OCI-LY7 (cell line): ENCODE data around the gene LPP. TPM values are rescaled to one million over a fixed set of nuclear protein-coding genes. Genes with fewer than 3 reads are reported as not detected.

ENCODE experiments used
- BruUV-seq: library from RNA; stranded (reverse); fragments of 400-500 nt; replicated peaks from 2 replicates; lab custom pipeline; 2021; lab: Mats Ljungman, UMichigan
- CTCF ChIA-PET: fragments of 300-600 bp; sonication (Branson Sonifier 250); formaldehyde crosslinking; loops from one replicate; lab custom pipeline; 2022; ENCODE audit warnings: antibody characterized with exemption; ENCODE audit not compliant: unreplicated experiment; lab: Charles Lee
- POLR2A ChIA-PET: fragments of 300-600 bp; sonication (Branson Sonifier 250); formaldehyde crosslinking; loops from one replicate; lab custom pipeline; 2022; ENCODE audit warnings: antibody characterized with exemption; lab: Charles Lee
- DNase-seq: peaks from one replicate; pipeline ENCODE4 v3.0.0-alpha.2; 2015; ENCODE audit warnings: low spot score
- H2AFZ ChIP-seq: fragments of 200-600 bp; sonication (generic), shearing (Covaris generic); 2 replicates; pipeline ENCODE4 v1.6.1; 2014; ENCODE audit warnings: mild to moderate bottlenecking, antibody characterized with exemption, low read length, moderate library complexity
- H3K27ac ChIP-seq: fragments of 200-600 bp; sonication (generic); 2 replicates; pipeline ENCODE4 v1.5.1; 2014; ENCODE audit warnings: mixed run types, low read depth, mild to moderate bottlenecking, moderate library complexity, low read length, inconsistent platforms; ENCODE audit not compliant: poor library complexity, severe bottlenecking
- H3K36me3 ChIP-seq: fragments of 200-600 bp; sonication (generic); 2 replicates; pipeline ENCODE4 v1.6.1; 2014; ENCODE audit warnings: mild to moderate bottlenecking, antibody characterized with exemption, low read length, moderate library complexity, mixed read lengths; ENCODE audit not compliant: insufficient read depth
- H3K4me1 ChIP-seq: fragments of 200-600 bp; sonication (generic); 2 replicates; pipeline ENCODE4 v1.5.1; 2014; ENCODE audit warnings: mild to moderate bottlenecking, low read length; ENCODE audit not compliant: insufficient read depth, poor library complexity, severe bottlenecking
- H3K4me2 ChIP-seq: fragments of 200-600 bp; sonication (generic); 2 replicates; pipeline ENCODE4 v1.6.1; 2014; ENCODE audit warnings: mild to moderate bottlenecking, low read length
- H3K4me3 ChIP-seq: fragments of 200-600 bp; sonication (generic); 2 replicates; pipeline ENCODE4 v1.5.1; 2014; ENCODE audit warnings: mild to moderate bottlenecking, low read depth, low read length; ENCODE audit not compliant: poor library complexity, severe bottlenecking
- H3K79me2 ChIP-seq: fragments of 200-600 bp; sonication (generic); 2 replicates; pipeline ENCODE4 v1.6.1; 2016; ENCODE audit warnings: low read depth, mild to moderate bottlenecking, low read length, moderate library complexity, mixed read lengths; ENCODE audit not compliant: insufficient read depth
- H3K9me2 ChIP-seq: fragments of 200-600 bp; sonication (generic); 2 replicates; pipeline ENCODE4 v1.6.1; 2016; ENCODE audit warnings: mild to moderate bottlenecking, low read length, mixed read lengths; ENCODE audit not compliant: insufficient read depth
- H3K9me3 ChIP-seq: fragments of 200-600 bp; sonication (generic); 2 replicates; pipeline ENCODE4 v1.6.1; 2014; ENCODE audit warnings: mild to moderate bottlenecking, mixed run types, low read length, mixed read lengths
- H4K20me1 ChIP-seq: fragments of 200-600 bp; sonication (generic); 2 replicates; pipeline ENCODE4 v1.6.1; 2014; ENCODE audit warnings: mild to moderate bottlenecking, antibody characterized with exemption, low read length, moderate library complexity, mixed read lengths; ENCODE audit not compliant: insufficient read depth
- CTCF ChIP-seq: fragments of 200-600 bp; sonication (generic); conservative IDR thresholded peaks from 2 replicates; pipeline ENCODE4 v1.5.1; 2014; ENCODE audit warnings: mild to moderate bottlenecking, antibody characterized with exemption, low read length, moderate library complexity, mixed read lengths
- EZH2phosphoT487 ChIP-seq: fragments of 200-600 bp; sonication (generic); IDR thresholded peaks from 2 replicates; pipeline ENCODE4 v1.6.1; 2018; ENCODE audit warnings: low read depth, borderline replicate concordance, mild to moderate bottlenecking, mixed run types, antibody characterized with exemption, low read length, moderate library complexity, mixed read lengths
- intact Hi-C: fragments of 100-400 bp; cut with micrococcal nuclease; formaldehyde crosslinking; loops from one replicate; pipeline ENCODE4 v1.10.0; 2022; ENCODE audit not compliant: unreplicated experiment
- total RNA-seq, 2 experiments: library from RNA; depleted of rRNA in 1 of 2; stranded (reverse); fragments of >200 nt in 1 of 2; shearing (Covaris generic) in 1 of 2; gene quantifications; 2 replicates each; pipeline ENCODE4 v1.2.3, GENCODE V29; 2014 to 2022

The LPP gene
- total RNA-seq, 2 experiments from 2014 or later = 10.9 to 119 TPM

GRCh38 chr3:188326968-188327367 is 173.0 kb downstream of the LPP start:
- ChIA-PET CTCF (no interaction called here), POLR2A (interaction anchor here (0.8 to 2.1 kb wide), 5 partner anchors 9 to 29 kb away, joined by 3 to 7 read pairs (median 4); no protein-coding TSS in a partner anchor)
- no peak overlapping the region for H3K4me2 ChIP-seq

GRCh38 chr3:188327433-188327832 is 173.5 kb downstream of the LPP start:
- Histone ChIP-seq H3K4me2 (no peak overlapping the region), H3K36me3 (no peaks in the 10 kb centered on the region; the same call in 1 of the 2 replicates), H3K4me3 (no peak overlapping the region), H3K27ac (no peak overlapping the region), H2AFZ (no peak overlapping the region), H4K20me1 (no peaks in the 10 kb centered on the region), H3K9me3 (no peaks in the 10 kb centered on the region), H3K4me1 (no peaks in the 10 kb centered on the region), H3K9me2 (no peaks in the 10 kb centered on the region), H3K79me2 (no peaks in the 10 kb centered on the region)
- CTCF ChIA-PET = no interaction called here
- POLR2A ChIA-PET = interaction anchor here (0.8 to 2.1 kb wide), 7 partner anchors 9 to 33 kb away, joined by 3 to 7 read pairs (median 3); no protein-coding TSS in a partner anchor
- TF ChIP-seq EZH2phosphoT487 (no peak), CTCF (no peak)
- DNase-seq = no peak
- intact Hi-C loops = no loop called here
- no TSS peak for BruUV-seq

More at GRCh38 chr3:188326968-188327367, 173.0 kb downstream of the LPP start:
- no peaks in the 10 kb centered on the region for H3K9me2 ChIP-seq
- H3K9me3 ChIP-seq = no peaks in the 10 kb centered on the region
- intact Hi-C loops = no loop called here
- no TSS peak for BruUV-seq
- H2AFZ ChIP-seq = no peak overlapping the region
- H3K4me3 ChIP-seq = no peak overlapping the region
- no peaks in the 10 kb centered on the region for H3K4me1 ChIP-seq
- no peaks in the 10 kb centered on the region for H3K79me2 ChIP-seq
- DNase-seq = no peak
- no peaks in the 10 kb centered on the region for H4K20me1 ChIP-seq
- H3K36me3 ChIP-seq = no peaks in the 10 kb centered on the region; the same call in 1 of the 2 replicates
- H3K27ac ChIP-seq = no peak overlapping the region
- TF ChIP-seq CTCF = no peak
- TF ChIP-seq EZH2phosphoT487 = no peak

- Histone ChIP-seq H3K9me3 (no peaks in the 10 kb centered on the region), H3K27ac (no peak overlapping the region), H4K20me1 (no peaks in the 10 kb centered on the region), H3K79me2 (no peaks in the 10 kb centered on the region), H2AFZ (no peak overlapping the region), H3K4me1 (no peaks in the 10 kb centered on the region), H3K36me3 (no peaks in the 10 kb centered on the region; the same call in 1 of the 2 replicates), H3K9me2 (no peaks in the 10 kb centered on the region), H3K4me3 (no peak overlapping the region), H3K4me2 (no peak overlapping the region)
- TF ChIP-seq CTCF (no peak), EZH2phosphoT487 (no peak)
- CTCF ChIA-PET = interaction anchor here (0.5 kb wide), 1 partner anchor 24 kb away, joined by 3 read pairs; no protein-coding TSS in a partner anchor
- POLR2A ChIA-PET = interaction anchor here (0.6 to 2.5 kb wide), 7 partner anchors 8 to 94 kb away, joined by 3 to 8 read pairs (median 3); no protein-coding TSS in a partner anchor
- no TSS peak for BruUV-seq
- no peak for DNase-seq
- intact Hi-C loops = no loop called here
These were observed 176.2 kb downstream of the LPP start for GRCh38 chr3:188330138-188330537.
